Lung (tissue), 12 donors: ENCODE results near the gene ACVR1C. TPM values are rescaled to one million over a fixed set of nuclear protein-coding genes. Genes with fewer than 3 reads are reported as not detected.

Experiments used
- ATAC-seq: fragments of 200-7000 bp; cut with Tn5 transposase; one replicate; pipeline ENCODE4 v1.9.1; 2020; ENCODE audit warnings: moderate number of reproducible peaks; ENCODE audit not compliant: insufficient read depth, low FRiP score
- DNase-seq, 3 donors: peaks; one replicate each; pipeline ENCODE4 v3.0.0-alpha.2; 2013 to 2017
- H3K27ac ChIP-seq, 2 donors: one replicate each; pipeline ENCODE4 v1.5.1; 2013; ENCODE audit warnings: mild to moderate bottlenecking in 2 of 2, moderate library complexity in 2 of 2, control low read depth in 1 of 2, inconsistent platforms in 1 of 2, low read depth in 1 of 2, low read length in 1 of 2
- H3K27me3 ChIP-seq, 3 donors: one replicate each; pipeline ENCODE4 v1.5.1; 2013; ENCODE audit warnings: low read length in 2 of 3; ENCODE audit not compliant: control insufficient read depth in 3 of 3, insufficient read depth in 3 of 3
- H3K36me3 ChIP-seq, 4 donors: one replicate each; pipeline ENCODE4 v1.5.1; 2013; ENCODE audit warnings: low read length in 4 of 4, mild to moderate bottlenecking in 1 of 4, moderate library complexity in 1 of 4; ENCODE audit not compliant: control insufficient read depth in 4 of 4, insufficient read depth in 4 of 4
- H3K4me1 ChIP-seq, 5 donors: one replicate each; pipeline ENCODE4 v1.5.1; 2013; ENCODE audit warnings: low read length in 5 of 5, mild to moderate bottlenecking in 2 of 5, moderate library complexity in 1 of 5; ENCODE audit not compliant: control insufficient read depth in 5 of 5, insufficient read depth in 5 of 5
- H3K4me3 ChIP-seq: one replicate; pipeline ENCODE4 v1.5.1; 2013; ENCODE audit warnings: mild to moderate bottlenecking, control low read depth, moderate library complexity
- H3K9ac ChIP-seq, 2 donors: one replicate each; pipeline ENCODE4 v1.5.1; 2013; ENCODE audit warnings: low read length in 2 of 2, control low read depth in 1 of 2; ENCODE audit not compliant: insufficient read depth in 1 of 2
- H3K9me3 ChIP-seq, 4 donors: one replicate each; pipeline ENCODE4 v1.5.1; 2013; ENCODE audit warnings: low read length in 3 of 4, mild to moderate bottlenecking in 1 of 4, moderate library complexity in 1 of 4; ENCODE audit not compliant: control insufficient read depth in 4 of 4, insufficient read depth in 3 of 4
- CTCF ChIP-seq: IDR thresholded peaks from 2 replicates; pipeline ENCODE4 v1.5.1; 2012; ENCODE audit warnings: mild to moderate bottlenecking; ENCODE audit errors: control extremely low read depth, extremely low read depth
- WGBS, 2 donors: extraction: QIAGEN DNeasy Blood & Tissue Kit; methylation state at CpG; one replicate each; pipeline ENCODE4 v1.1.7; 2013; 5-methylcytosine and 5-hydroxymethylcytosine counted together
- polyA plus RNA-seq, 2 donors: library from polyadenylated mRNA; stranded (reverse); fragments of 200-250 nt; gene quantifications; one replicate each; pipeline ENCODE4 v1.2.1, GENCODE V29; 2013
- total RNA-seq, 2 donors: library from RNA; depleted of rRNA in 1 of 2; stranded (reverse); fragments of >200 nt in 1 of 2; gene quantifications; one replicate each; pipeline ENCODE4 v1.2.1, GENCODE V29; 2014 to 2021
- donor health status: control.
- donor health status: control.
- donor health status: Bipolar disorder and iron deficiency.
- donor health status: healthy.
- donor health status: DM: yes; HTN: yes; CAD: no.

The ACVR1C gene
- total and polyA plus RNA-seq, 4 donors: 0.08 to 1.9 (median 0.59) TPM

GRCh38 chr2:157487271-157487610, 141.4 kb downstream of the ACVR1C start:
- no peaks in the 10 kb centered on the region for H3K9me3 ChIP-seq

GRCh38 chr2:157486596-157487270, 141.9 kb downstream of the ACVR1C start:
- Histone ChIP-seq H3K27ac (no peak overlapping the region), H3K4me3 (no peak overlapping the region), H3K9me3 (no peaks in the 10 kb centered on the region), H3K4me1 (peaks cover 0 to 2% (median 0%) of the 10 kb centered on the region in 5 donors), H3K27me3 (no peaks in the 10 kb centered on the region), H3K36me3 (no peaks in the 10 kb centered on the region), H3K9ac (no peak overlapping the region)
- TF ChIP-seq CTCF: no peak
- no peak for ATAC-seq
- 81 to 91% methylated on average over 4 of the region's 4 CpGs for WGBS, 2 donors
- DNase-seq: no peak

More at GRCh38 chr2:157487271-157487610, 141.4 kb downstream of the ACVR1C start:
- DNase-seq: no peak
- Histone ChIP-seq H3K27ac (no peak overlapping the region), H3K4me1 (peaks cover 0 to 2% (median 0%) of the 10 kb centered on the region in 5 donors), H3K4me3 (no peak overlapping the region), H3K9ac (no peak overlapping the region), H3K27me3 (no peaks in the 10 kb centered on the region), H3K36me3 (no peaks in the 10 kb centered on the region)
- TF ChIP-seq CTCF: no peak
- WGBS, 2 donors: 82 to 93% methylated on average over 1 of the region's 1 CpG
- no peak for ATAC-seq

GRCh38 chr2:157480182-157480961, 148.3 kb downstream of the ACVR1C start:
- Histone ChIP-seq H3K4me1 (peaks cover 0 to 4% (median 0%) of the 10 kb centered on the region in 5 donors), H3K9ac (no peak overlapping the region), H3K9me3 (no peaks in the 10 kb centered on the region), H3K27ac (no peak overlapping the region), H3K4me3 (no peak overlapping the region), H3K27me3 (no peaks in the 10 kb centered on the region), H3K36me3 (no peaks in the 10 kb centered on the region)
- ATAC-seq (peak; percentile 65), DNase-seq (no peak)
- 75 to 78% methylated on average over 3 of the region's 3 CpGs for WGBS, 2 donors
- no peak for TF ChIP-seq CTCF
